Mucosa of descending colon (tissue), 3 donors: ENCODE data around the gene PAGR1. TPM values are rescaled to one million over a fixed set of nuclear protein-coding genes. Genes with fewer than 3 reads are reported as not detected.

ENCODE experiments used
- ATAC-seq: fragments of 200-7000 bp; cut with Tn5 transposase; one replicate; pipeline ENCODE4 v1.9.1; 2020; ENCODE audit warnings: mild to moderate bottlenecking, moderate library complexity
- DNase-seq, 3 donors: peaks; one replicate each; pipeline ENCODE4 v3.0.0-alpha.2; 2020
- H3K36me3 ChIP-seq: fragments of 200-600 bp; one replicate; pipeline ENCODE4 v1.8.0; 2021; ENCODE audit warnings: low read depth, mild to moderate bottlenecking
- H3K4me1 ChIP-seq: fragments of 200-600 bp; one replicate; pipeline ENCODE4 v1.8.0; 2021; ENCODE audit warnings: low read depth, mild to moderate bottlenecking
- H3K4me3 ChIP-seq: fragments of 200-600 bp; one replicate; pipeline ENCODE4 v1.8.0; 2021; ENCODE audit warnings: mild to moderate bottlenecking
- H3K9me3 ChIP-seq: fragments of 200-600 bp; one replicate; pipeline ENCODE4 v1.8.0; 2021; ENCODE audit warnings: mild to moderate bottlenecking
- intact Hi-C, 2 donors: fragments of 100-400 bp; cut with DNase I in 1 of 2; cut with micrococcal nuclease in 1 of 2; formaldehyde crosslinking; loops; one replicate each; pipeline versions ENCODE4 v1.11.0 to v1.11.1; 2022; cut with DNase I, micrococcal nuclease
- total RNA-seq, 3 donors: library from RNA; stranded (reverse); fragmentation: NEBNext Ultra II Directional in 2 of 3; extraction: Animal tissue kit (Norgen Biotek cat#: 25700) in 2 of 3; gene quantifications; one replicate each; pipeline versions ENCODE4 v1.2.1 to v1.2.4, GENCODE V29; 2021 to 2023
- TF ChIP-seq, protein P1 (sequence below): fragments of 200-600 bp; IDR thresholded peaks from one replicate; pipeline ENCODE4 v1.8.0; 2022; ENCODE audit warnings: antibody characterized with exemption, mild to moderate bottlenecking
- donor health status: DM: no; HTN: no; CAD: no; lungs with moderate emphysema.
- donor health status: DM: no; HTN: no; CAD: no.
- donor health status: DM: no; HTN: yes; CAD: no.

PAGR1 gene
- total RNA-seq, 3 donors from 2014 or later = 15.6 to 25.1 (median 20.5) TPM

DNA sequence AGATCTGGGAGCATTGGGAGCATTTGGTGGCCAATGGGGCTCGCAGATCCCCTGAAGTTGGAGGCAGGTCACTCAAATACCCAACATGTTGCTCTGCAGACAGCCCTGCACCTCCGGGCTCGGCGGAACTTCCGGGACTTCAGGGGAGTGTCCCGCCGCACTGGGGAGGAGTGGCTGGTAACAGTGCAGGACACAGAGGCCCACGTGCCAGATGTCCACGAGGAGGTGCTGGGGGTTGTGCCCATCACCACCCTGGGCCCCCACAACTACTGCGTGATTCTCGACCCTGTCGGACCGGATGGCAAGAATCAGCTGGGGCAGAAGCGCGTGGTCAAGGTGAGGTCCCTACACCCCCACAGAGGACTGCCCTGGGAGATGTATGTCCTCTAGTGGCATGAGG is 20.7 kb downstream of the PAGR1 start:
- peak; percentile 12 for ATAC-seq
- Histone ChIP-seq H3K4me3 (no peak overlapping the region), H3K9me3 (no peaks in the 10 kb centered on the region), H3K36me3 (peaks cover 33% of the 10 kb centered on the region), H3K4me1 (no peaks in the 10 kb centered on the region)
- DNase-seq = no peak
- TF ChIP-seq, protein P1, sequence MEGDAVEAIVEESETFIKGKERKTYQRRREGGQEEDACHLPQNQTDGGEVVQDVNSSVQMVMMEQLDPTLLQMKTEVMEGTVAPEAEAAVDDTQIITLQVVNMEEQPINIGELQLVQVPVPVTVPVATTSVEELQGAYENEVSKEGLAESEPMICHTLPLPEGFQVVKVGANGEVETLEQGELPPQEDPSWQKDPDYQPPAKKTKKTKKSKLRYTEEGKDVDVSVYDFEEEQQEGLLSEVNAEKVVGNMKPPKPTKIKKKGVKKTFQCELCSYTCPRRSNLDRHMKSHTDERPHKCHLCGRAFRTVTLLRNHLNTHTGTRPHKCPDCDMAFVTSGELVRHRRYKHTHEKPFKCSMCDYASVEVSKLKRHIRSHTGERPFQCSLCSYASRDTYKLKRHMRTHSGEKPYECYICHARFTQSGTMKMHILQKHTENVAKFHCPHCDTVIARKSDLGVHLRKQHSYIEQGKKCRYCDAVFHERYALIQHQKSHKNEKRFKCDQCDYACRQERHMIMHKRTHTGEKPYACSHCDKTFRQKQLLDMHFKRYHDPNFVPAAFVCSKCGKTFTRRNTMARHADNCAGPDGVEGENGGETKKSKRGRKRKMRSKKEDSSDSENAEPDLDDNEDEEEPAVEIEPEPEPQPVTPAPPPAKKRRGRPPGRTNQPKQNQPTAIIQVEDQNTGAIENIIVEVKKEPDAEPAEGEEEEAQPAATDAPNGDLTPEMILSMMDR = no peak
- intact Hi-C loops = no loop called here

DNA sequence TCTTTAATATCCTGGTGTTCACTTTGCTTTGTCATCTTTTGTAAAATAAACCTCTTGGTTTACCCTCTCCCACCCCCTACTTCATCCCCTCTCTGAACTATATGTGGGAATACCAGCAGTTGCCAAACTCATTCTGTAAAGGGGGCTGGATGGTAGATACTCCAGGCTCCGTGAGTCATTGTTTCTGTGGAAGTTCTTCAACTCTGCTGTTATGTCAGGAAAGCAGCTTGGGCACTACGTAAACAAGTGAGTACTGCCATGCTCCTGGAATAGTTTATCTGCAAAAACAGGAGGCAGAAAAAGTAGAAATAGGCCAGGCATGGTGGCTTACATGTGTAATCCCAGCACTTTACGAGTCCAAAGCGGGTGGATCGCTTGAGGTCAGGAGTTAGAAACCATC is 21.9 kb downstream of the PAGR1 start:
- Histone ChIP-seq H3K9me3 (no peaks in the 10 kb centered on the region), H3K36me3 (peaks cover 42% of the 10 kb centered on the region), H3K4me1 (no peaks in the 10 kb centered on the region), H3K4me3 (no peak overlapping the region)
- TF ChIP-seq, protein P1 = no peak
- intact Hi-C loops = no loop called here
- ATAC-seq (no peak), DNase-seq (no peak)

DNA sequence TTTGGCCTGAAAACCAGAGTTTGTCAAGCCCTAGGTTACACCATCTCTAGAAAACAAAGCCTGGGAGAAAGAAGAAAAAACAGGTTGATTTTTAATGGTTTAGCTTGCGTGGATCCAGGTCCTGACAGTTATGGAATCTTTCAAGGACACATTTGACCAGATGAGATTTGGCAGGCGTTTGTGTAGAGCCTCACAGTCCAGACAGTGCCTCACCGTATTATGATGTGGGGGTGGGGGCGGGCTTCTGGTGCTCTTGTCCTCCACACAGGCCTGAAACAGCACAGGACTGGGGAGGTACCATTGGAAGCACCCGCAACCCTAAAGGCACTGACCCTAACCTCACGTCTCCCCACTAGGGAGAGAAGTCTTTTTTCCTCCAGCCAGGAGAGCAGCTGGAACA is 23.9 kb downstream of the PAGR1 start:
- Histone ChIP-seq H3K4me1 (no peaks in the 10 kb centered on the region), H3K36me3 (peaks cover 42% of the 10 kb centered on the region), H3K4me3 (no peak overlapping the region), H3K9me3 (no peaks in the 10 kb centered on the region)
- ATAC-seq (no peak), DNase-seq (no peak)
- TF ChIP-seq, protein P1 = no peak
- intact Hi-C loops = no loop called here

DNA sequence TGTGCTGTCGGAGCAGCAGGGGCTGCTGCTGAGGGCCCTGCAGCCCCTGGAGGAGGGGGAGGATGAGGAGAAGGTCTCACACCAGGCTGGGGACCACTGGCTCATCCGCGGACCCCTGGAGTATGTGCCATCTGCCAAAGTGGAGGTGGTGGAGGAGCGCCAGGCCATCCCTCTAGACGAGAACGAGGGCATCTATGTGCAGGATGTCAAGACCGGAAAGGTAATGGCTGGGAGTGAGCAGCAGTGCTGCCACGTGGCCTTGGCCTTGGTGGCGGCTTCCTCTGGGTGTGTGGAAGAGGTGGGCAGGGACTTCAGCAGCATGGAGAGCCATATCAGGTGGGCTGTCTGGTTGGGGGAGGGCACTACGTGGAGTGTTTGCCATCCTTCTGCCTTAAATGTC is 24.3 kb downstream of the PAGR1 start:
- no peaks in the 10 kb centered on the region for H3K9me3 ChIP-seq
- intact Hi-C loops = no loop called here
- H3K4me1 ChIP-seq = no peaks in the 10 kb centered on the region
- TF ChIP-seq, protein P1 = no peak
- H3K36me3 ChIP-seq = peaks cover 46% of the 10 kb centered on the region
- no peak for DNase-seq
- no peak overlapping the region for H3K4me3 ChIP-seq
- no peak for ATAC-seq

DNA sequence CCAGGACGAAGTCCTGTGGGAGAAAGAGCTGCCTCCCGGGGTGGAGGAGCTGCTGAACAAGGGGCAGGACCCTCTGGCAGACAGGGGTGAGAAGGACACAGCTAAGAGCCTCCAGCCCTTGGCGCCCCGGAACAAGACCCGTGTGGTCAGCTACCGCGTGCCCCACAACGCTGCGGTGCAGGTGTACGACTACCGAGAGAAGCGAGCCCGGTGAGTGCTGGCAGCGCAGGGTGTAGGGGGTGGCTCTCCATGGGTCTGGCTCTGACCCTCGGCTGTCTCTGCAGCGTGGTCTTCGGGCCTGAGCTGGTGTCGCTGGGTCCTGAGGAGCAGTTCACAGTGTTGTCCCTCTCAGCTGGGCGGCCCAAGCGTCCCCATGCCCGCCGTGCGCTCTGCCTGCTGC is 25.7 kb downstream of the PAGR1 start:
- Histone ChIP-seq H3K4me1 (no peaks in the 10 kb centered on the region), H3K36me3 (peaks cover 49% of the 10 kb centered on the region), H3K4me3 (no peak overlapping the region), H3K9me3 (no peaks in the 10 kb centered on the region)
- DNase-seq (no peak), ATAC-seq (no peak)
- TF ChIP-seq, protein P1 = no peak
- intact Hi-C loops = no loop called here

DNA sequence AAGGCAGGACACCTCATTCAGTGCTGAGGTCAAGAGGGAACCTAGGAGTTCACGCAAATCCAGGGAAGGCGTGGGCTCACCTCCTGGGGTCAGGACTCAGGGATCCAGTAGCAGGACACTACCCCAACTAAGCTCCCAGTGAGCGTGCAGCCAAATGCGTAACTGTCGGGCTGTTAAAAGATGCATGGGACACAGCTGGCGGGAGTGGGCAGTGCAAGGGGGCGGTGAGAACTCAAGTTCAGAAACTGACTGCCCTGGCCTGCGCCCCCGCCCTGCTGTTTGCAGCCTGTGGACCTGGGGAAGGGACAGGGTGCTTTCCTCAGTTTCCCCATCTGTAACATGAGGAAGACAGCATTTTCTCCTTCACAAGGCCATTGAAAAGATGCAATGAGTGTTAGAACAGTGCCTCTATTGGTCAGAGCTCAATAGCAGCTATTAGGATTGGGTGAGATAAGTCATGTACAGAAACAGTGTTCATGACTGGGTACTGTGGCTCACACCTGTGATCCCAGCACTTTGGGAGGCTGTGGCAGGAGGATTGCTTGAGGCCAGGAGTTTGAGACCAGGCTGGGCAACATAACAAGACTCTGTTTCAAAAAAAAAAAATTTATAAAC is 26.9 kb downstream of the PAGR1 start:
- DNase-seq = no peak
- H3K4me1 ChIP-seq = no peaks in the 10 kb centered on the region
- intact Hi-C loops = no loop called here

More for the DNA sequence above, 26.9 kb downstream of the PAGR1 start:
- TF ChIP-seq, protein P1 = no peak
- Histone ChIP-seq H3K4me3 (no peak overlapping the region), H3K36me3 (peaks cover 42% of the 10 kb centered on the region), H3K9me3 (no peaks in the 10 kb centered on the region)
- no peak for ATAC-seq
